ENCODE measurements around the gene PDS5B.

- no peak for TF ChIP-seq POLR2AphosphoS5 (IDR thresholded peaks at IDR 0.05)
- TF ChIP-seq CTCF (IDR thresholded peaks at IDR 0.05): no peak
- no peak for TF ChIP-seq POLR2A (IDR thresholded peaks at IDR 0.05)
- TF ChIP-seq EP300 (IDR thresholded peaks at IDR 0.05): no peak
Observed at GRCh38 chr13:32761472-32761871, 175.2 kb downstream of the PDS5B start.
